ENCODE data around the gene MCC. TPM values are rescaled to one million over a fixed set of nuclear protein-coding genes. Genes with fewer than 3 reads are reported as not detected.

The MCC gene
- total RNA-seq, 1 experiment from 2014 or later = 8.1 TPM

- DNase-seq (ENCODE audit: low read depth) = no peak
Observed at GRCh38 chr5:113204525-113205161, 283.6 kb downstream of the MCC start.

GRCh38 chr5:113203916-113204315 is 284.3 kb downstream of the MCC start:
- no peak for DNase-seq (ENCODE audit: low read depth)

- peak; percentile 40 for DNase-seq (ENCODE audit: low read depth)
Observed at GRCh38 chr5:113202746-113203716, 285.2 kb downstream of the MCC start.

- DNase-seq (ENCODE audit: low read depth) = no peak
Observed at GRCh38 chr5:113202287-113202686, 286.0 kb downstream of the MCC start.

- DNase-seq (ENCODE audit: low read depth) = no peak
Observed at GRCh38 chr5:113201715-113202114, 286.5 kb downstream of the MCC start.

GRCh38 chr5:113199122-113199905 is 288.9 kb downstream of the MCC start:
- DNase-seq (ENCODE audit: low read depth) = peak; percentile 44

- no peak for DNase-seq (ENCODE audit: low read depth)
Observed at GRCh38 chr5:113197456-113198200, 290.6 kb downstream of the MCC start.

- no peak for DNase-seq (ENCODE audit: low read depth)
Observed at GRCh38 chr5:113195771-113196170, 292.5 kb downstream of the MCC start.

- no peak for DNase-seq (ENCODE audit: low read depth)
Observed at GRCh38 chr5:113195251-113195650, 293.0 kb downstream of the MCC start.

- DNase-seq (ENCODE audit: low read depth) = no peak
Observed at GRCh38 chr5:113194591-113194990, 293.7 kb downstream of the MCC start.

- DNase-seq (ENCODE audit: low read depth) = no peak
Observed at GRCh38 chr5:113194125-113194524, 294.1 kb downstream of the MCC start.

- no peak for DNase-seq (ENCODE audit: low read depth)
Observed at GRCh38 chr5:113193311-113193978, 294.8 kb downstream of the MCC start.

- no peak for DNase-seq (ENCODE audit: low read depth)
Observed at GRCh38 chr5:113192541-113192940, 295.7 kb downstream of the MCC start.

GRCh38 chr5:113190347-113190746 is 297.9 kb downstream of the MCC start:
- peak; percentile 8 for DNase-seq (ENCODE audit: low read depth)

GRCh38 chr5:113189291-113189690 is 299.0 kb downstream of the MCC start:
- DNase-seq (ENCODE audit: low read depth) = no peak

GRCh38 chr5:113188436-113188835 is 299.8 kb downstream of the MCC start:
- no peak for DNase-seq (ENCODE audit: low read depth)

GRCh38 chr5:113187906-113188305 is 300.3 kb downstream of the MCC start:
- no peak for DNase-seq (ENCODE audit: low read depth)

GRCh38 chr5:113186061-113186460 is 302.2 kb downstream of the MCC start:
- no peak for DNase-seq (ENCODE audit: low read depth)

GRCh38 chr5:113183694-113184093 is 304.6 kb downstream of the MCC start:
- DNase-seq (ENCODE audit: low read depth) = no peak

GRCh38 chr5:113182658-113183344 is 305.5 kb downstream of the MCC start:
- DNase-seq (ENCODE audit: low read depth) = no peak
